Measurements from ENCODE around the gene M1AP.

- TF ChIP-seq, protein P1, sequence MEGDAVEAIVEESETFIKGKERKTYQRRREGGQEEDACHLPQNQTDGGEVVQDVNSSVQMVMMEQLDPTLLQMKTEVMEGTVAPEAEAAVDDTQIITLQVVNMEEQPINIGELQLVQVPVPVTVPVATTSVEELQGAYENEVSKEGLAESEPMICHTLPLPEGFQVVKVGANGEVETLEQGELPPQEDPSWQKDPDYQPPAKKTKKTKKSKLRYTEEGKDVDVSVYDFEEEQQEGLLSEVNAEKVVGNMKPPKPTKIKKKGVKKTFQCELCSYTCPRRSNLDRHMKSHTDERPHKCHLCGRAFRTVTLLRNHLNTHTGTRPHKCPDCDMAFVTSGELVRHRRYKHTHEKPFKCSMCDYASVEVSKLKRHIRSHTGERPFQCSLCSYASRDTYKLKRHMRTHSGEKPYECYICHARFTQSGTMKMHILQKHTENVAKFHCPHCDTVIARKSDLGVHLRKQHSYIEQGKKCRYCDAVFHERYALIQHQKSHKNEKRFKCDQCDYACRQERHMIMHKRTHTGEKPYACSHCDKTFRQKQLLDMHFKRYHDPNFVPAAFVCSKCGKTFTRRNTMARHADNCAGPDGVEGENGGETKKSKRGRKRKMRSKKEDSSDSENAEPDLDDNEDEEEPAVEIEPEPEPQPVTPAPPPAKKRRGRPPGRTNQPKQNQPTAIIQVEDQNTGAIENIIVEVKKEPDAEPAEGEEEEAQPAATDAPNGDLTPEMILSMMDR (IDR thresholded peaks at IDR 0.05), result no peak
- no peak for TF ChIP-seq POLR2A (IDR thresholded peaks at IDR 0.05)
Measured at GRCh38 chr2:74619651-74620297, 28.4 kb downstream of the M1AP start.

Measured in lower leg skin (tissue), 3 donors.